ENCODE results near the gene TTC16. TPM values are rescaled to one million over a fixed set of nuclear protein-coding genes. Genes with fewer than 3 reads are reported as not detected.

TTC16 gene
- total RNA-seq, 1 experiment from 2014 or later, result 0.06 TPM

Other genes starting within 250 kb of the TTC16 start
- 26.3 and 41.9 TPM in 2 replicates for gene STXBP1, start 103.8 kb upstream of the TTC16 start, total RNA-seq (2014; rRNA removed; shearing (Covaris generic))
- not detected in 2 replicates for gene CFAP157, start 9.1 kb upstream of the TTC16 start, total RNA-seq (2014; rRNA removed; shearing (Covaris generic))
- 17.4 and 31.4 TPM in 2 replicates for gene PTRH1, start 416 bp upstream of the TTC16 start, total RNA-seq (2014; rRNA removed; shearing (Covaris generic))
- 5.3 and 18.9 TPM in 2 replicates for gene TOR2A, start 19.2 kb downstream of the TTC16 start, total RNA-seq (2014; rRNA removed; shearing (Covaris generic))
- not detected in 2 replicates for gene SH2D3C, start 62.6 kb downstream of the TTC16 start, total RNA-seq (2014; rRNA removed; shearing (Covaris generic))
- 47.7 and 56.1 TPM in 2 replicates for gene CDK9, start 70.0 kb downstream of the TTC16 start, total RNA-seq (2014; rRNA removed; shearing (Covaris generic))
- 117 and 120 TPM in 2 replicates for gene FPGS, start 86.8 kb downstream of the TTC16 start, total RNA-seq (2014; rRNA removed; shearing (Covaris generic))
- gene ENG, start 138.6 kb downstream of the TTC16 start, total RNA-seq (2014; rRNA removed; shearing (Covaris generic)), result 2.6 and 4.1 TPM in 2 replicates
- gene AK1, start 161.6 kb downstream of the TTC16 start, total RNA-seq (2014; rRNA removed; shearing (Covaris generic)), result 37.5 and 73.4 TPM in 2 replicates
- gene ST6GALNAC6, start 183.5 kb downstream of the TTC16 start, total RNA-seq (2014; rRNA removed; shearing (Covaris generic)), result 11.3 and 12.7 TPM in 2 replicates
- 29.1 and 78.4 TPM in 2 replicates for gene ST6GALNAC4, start 201.0 kb downstream of the TTC16 start, total RNA-seq (2014; rRNA removed; shearing (Covaris generic))
- gene PIP5KL1, start 214.7 kb downstream of the TTC16 start, total RNA-seq (2014; rRNA removed; shearing (Covaris generic)), result 0.18 and 0.51 TPM in 2 replicates
- gene DPM2, start 221.8 kb downstream of the TTC16 start, total RNA-seq (2014; rRNA removed; shearing (Covaris generic)), result 51.9 and 56.2 TPM in 2 replicates

Measured in Daoy (cell line).